ENCODE measurements around the gene BCDIN3D.

DNA sequence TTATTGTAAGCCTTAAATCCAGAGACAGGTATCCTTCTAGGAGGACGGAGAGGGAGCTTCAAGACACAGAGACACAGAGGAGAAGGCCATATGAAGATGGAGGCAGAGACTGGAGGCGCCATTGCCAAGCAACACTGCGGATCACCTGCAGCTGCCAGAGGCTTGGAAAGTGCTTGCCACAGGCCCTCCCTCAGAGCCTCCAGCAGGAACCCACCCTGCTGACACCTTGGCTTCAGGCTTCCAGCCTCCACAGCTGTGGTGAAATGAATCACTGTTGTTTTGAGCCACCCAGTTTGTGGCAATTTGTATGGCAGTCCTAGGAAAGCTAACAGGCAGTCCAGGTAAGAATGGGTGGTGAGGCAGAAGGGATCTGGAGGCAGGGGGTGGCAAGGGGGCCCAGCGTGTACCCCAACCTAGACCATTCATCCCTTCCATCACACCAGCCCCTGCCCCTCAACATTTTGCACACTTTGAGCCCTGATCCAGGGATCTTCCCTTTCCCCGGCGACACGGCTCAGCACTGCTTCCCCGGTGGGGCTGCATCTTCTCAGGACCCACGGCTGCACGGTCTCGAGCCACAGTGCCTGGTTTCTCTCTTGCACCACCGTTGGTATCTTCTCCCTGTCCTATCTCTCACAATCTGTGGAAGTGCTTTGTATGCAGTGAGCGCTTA is 22.3 kb upstream of the BCDIN3D start:
- TF ChIP-seq, protein P1, sequence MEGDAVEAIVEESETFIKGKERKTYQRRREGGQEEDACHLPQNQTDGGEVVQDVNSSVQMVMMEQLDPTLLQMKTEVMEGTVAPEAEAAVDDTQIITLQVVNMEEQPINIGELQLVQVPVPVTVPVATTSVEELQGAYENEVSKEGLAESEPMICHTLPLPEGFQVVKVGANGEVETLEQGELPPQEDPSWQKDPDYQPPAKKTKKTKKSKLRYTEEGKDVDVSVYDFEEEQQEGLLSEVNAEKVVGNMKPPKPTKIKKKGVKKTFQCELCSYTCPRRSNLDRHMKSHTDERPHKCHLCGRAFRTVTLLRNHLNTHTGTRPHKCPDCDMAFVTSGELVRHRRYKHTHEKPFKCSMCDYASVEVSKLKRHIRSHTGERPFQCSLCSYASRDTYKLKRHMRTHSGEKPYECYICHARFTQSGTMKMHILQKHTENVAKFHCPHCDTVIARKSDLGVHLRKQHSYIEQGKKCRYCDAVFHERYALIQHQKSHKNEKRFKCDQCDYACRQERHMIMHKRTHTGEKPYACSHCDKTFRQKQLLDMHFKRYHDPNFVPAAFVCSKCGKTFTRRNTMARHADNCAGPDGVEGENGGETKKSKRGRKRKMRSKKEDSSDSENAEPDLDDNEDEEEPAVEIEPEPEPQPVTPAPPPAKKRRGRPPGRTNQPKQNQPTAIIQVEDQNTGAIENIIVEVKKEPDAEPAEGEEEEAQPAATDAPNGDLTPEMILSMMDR (conservative IDR thresholded peaks at IDR 0.05), result no peak
- TF ChIP-seq ZFX (IDR thresholded peaks at IDR 0.05), result no peak

Measured in C4-2B (cell line).